Hematopoietic multipotent progenitor cell (in vitro differentiated cells): ENCODE results near the gene KRTAP11-1. TPM values are rescaled to one million over a fixed set of nuclear protein-coding genes. Genes with fewer than 3 reads are reported as not detected.

Experiments used
- DNase-seq, 3 donors: peaks; one replicate each; pipeline ENCODE4 v3.0.0-alpha.2; 2011 to 2015; ENCODE audit warnings: low read depth in 2 of 3, low spot score in 2 of 3
- total RNA-seq: library from RNA; depleted of rRNA; stranded (reverse); fragments of >200 nt; gene quantifications from one replicate; pipeline ENCODE4 v1.2.3, GENCODE V29; 2012

The KRTAP11-1 gene, protein sequence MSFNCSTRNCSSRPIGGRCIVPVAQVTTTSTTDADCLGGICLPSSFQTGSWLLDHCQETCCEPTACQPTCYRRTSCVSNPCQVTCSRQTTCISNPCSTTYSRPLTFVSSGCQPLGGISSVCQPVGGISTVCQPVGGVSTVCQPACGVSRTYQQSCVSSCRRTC
- total RNA-seq, result not detected

DNA sequence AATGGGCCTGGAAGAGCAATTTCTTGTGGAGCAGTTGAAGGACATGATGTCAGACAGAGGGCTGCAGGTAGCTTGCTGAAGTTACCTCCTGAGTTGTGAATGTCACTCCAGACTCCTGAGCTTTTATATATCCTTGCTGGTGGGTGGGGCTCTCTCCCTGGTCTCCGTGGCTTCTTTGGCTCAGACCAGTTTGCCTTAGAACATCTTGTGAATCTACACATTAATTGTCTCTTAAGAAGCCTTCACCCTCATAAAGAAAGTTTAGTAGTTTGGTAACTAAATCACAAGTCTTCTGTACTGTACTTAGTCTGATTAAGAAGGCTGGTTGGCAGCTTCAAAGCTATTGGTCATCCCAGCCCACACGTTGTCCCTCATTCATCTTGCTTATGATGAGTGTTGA, at the start of gene KRTAP11-1:
TSS of gene KRTAP11-1 (minus strand) at position 101 of the 400 bp plus-strand sequence. CDS start at position 45, 56 bp downstream.
- no peak for DNase-seq

DNA sequence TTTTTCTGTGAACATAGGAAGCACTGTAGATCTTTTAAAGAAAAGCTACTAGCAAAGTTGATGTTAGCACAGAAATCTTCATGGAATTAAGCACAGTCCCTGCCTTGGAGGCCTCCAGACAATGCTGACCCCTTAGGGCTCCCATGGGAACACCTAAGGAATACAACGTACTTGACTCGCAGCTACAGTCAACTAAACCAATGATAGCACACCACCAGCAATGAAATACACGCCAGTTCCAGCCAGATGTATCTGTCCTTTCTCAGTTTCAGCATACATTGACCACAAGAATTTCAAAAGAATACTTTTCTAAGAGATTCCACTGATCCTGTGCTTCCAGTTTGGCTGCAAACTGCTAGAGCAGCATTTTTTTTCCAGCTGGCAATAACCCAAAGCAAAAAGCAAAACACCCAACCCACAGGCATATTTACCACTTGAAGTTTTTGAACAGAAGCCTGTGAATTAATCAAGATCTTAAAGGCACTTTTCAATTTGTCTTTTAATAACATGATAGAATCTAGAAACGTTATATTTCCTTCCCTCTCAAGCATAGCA, 42.8 kb upstream of the KRTAP11-1 start:
- DNase-seq, result no peak

DNA sequence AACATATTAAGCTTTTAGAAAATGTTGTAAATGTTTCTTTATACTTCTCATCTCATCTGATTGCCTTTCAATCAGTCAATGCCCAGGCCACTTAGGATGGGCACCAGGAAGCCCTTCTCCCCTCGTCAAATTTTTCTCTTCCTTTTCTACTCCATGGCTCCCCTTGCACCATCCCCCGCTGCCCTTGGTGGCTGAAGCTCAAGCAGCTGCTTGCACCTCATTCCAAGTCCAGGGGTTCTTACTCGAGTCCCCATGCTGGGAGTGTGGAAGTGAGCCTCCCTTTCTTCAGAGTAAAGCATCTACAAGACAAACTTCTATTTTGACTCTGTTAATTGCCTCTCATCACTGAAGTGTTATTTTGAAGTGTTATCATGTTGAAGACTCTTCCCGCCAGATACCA, 39.7 kb upstream of the KRTAP11-1 start:
- no peak for DNase-seq

DNA sequence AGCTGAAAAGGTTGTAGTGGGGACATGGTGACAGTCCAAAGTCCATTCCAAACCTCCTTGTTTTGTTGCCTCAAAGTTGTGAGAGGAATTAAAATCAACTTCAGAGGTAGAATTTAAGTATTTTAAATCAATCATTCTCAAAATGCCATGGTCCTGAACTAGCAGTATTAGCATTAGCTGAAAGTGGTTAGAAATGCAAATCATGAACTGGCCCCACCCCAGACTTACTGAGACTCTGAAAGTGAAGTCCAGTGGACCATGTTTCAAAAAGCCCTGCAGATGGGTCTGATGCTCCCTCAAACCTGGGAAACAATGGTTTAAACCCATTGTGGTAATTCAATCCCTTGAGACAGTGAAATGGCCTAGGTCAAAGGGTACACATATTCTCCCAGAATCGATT, 36.2 kb upstream of the KRTAP11-1 start:
- DNase-seq, result no peak

DNA sequence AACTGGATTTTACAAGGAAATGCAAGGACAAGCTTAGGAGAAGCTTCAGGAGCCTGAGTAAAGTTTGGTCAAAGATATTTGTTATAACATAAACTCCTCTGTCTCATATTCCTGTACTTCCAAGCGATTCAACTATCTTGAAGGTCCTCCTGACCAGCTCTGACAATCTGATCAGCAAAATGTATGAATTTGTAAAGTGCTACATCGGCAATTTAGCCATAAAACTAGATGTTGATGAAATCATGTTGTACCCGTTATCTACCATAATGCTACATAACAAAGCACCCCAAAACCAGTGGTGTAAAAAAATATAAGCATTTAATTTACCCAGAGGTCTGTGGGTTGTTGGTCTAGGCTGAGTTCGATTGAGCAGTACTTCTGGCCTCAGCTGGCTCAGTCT, 19.5 kb upstream of the KRTAP11-1 start:
- DNase-seq, result no peak

DNA sequence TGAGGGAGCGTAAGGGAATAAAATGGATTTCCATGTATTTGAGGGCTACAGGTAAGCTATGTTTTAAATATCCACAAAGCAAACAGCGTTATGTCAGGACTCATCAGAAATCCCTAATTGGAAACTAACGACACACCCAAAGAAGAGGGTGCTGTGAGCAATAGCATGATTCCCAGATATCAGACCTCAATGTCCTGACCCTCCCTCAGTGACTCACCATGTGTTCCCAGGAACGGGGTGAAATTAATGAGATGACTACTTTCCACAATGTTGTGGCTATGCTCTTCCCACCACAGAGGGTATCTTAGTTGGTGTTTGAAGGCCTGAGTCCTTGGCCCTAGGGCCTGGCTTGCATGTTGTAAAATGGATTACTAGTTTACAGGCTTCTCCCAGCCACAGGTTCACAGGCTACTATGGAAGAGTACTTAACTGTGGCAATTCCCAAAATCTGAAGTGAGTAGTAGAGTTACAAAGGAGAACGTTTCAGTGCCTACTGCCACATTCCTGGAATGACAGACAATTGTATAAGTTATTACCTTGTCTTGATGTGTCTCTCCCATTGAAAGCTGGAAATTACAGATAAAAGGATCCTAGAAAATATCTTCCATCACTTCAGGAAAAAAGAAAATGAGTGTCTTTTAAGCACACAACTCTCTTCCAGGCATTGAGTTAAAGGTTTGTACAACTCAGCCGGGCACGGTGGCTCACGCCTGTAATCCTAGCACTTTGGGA, 1.7 kb upstream of the KRTAP11-1 start:
- no peak for DNase-seq

DNA sequence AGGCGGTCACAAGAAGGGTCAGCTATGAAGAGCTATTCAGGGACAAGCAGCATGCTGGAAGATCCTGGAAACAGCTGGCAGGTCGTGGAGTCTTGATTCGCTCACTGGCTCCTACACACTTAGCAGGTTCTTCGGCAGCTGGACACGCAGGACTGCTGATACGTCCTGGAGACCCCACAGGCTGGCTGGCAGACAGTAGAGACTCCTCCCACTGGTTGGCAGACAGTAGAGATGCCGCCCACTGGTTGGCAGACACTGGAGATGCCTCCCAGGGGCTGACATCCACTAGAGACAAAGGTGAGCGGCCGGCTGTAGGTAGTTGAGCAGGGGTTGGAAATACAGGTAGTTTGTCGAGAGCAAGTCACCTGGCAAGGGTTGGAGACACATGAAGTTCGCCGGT, 466 bp downstream of the KRTAP11-1 start:
- no peak for DNase-seq

DNA sequence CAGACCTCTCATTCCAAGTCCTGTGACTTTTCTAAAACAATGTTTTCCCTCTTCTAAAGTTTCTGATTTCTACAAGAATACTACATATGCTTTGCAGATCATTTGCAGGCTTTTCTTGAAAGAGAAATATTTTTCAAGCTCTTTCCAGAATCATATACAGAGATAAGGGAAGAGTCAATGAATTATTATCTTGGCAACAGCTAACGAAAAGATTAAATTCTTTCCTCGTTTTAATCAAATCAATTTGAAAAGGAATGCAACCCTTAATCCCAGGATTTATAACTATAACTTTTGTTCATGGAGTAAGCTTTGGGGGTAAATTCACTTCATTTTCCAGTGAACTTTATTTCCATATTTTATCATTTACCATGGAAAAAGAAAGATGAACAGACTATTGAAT, 6.9 kb downstream of the KRTAP11-1 start:
- no peak for DNase-seq

DNA sequence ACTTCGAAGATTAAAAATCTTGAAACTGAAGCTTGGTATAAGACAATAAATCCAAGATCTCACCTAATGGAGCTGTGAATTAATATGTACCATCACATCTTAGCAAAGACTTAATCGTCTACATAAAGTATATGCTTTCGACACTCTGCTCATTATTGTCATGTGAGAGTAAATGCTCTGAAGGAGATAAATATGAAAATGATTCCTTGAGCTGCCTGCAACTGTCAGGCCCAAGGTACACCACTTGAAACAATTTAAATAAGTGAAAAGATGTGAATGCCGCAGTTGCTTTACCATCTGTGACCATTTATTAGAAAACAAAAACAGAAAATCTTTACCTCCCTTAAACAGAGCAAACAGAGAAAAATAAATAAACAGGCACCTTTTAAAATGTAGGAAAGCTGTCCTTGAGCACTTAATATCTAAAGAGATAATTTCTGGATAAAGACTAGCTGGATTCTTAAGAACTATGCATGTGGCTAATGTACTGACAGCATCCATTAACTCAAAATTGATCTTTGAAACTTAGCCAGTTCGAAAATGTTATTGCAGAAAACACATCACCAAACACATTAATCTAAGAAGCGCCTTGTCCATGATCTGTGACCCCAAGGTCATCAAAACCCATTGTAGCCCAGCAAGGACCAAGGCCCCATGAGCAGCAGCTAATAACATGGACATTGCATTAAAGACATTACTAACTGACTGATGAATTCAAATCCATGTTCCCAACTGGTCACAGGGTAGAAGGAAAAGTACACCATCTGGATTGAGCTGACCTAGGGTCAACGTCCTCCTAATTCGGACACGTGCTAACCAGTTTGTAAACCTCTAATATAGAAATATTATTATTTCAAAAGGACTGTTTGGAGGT, 33.5 kb downstream of the KRTAP11-1 start:
- DNase-seq, result no peak

DNA sequence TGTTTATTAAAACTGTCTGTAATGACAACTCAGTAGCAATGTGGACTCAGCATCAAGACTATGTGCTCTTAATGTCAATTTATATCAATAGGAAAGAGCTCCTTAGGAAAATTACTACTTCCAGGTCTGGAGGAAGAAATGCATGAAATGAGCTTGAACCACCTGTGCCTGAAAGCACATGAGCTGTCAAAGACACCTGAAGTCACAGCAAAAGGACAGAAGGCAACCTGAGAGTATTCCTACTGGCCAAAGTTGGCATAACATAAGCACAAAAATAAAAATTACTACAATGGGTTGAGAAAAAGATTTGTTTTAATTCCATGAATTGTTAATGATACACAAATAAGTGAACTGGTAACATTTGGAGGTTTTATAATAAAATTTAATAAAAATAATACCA, 38.4 kb downstream of the KRTAP11-1 start:
- no peak for DNase-seq

DNA sequence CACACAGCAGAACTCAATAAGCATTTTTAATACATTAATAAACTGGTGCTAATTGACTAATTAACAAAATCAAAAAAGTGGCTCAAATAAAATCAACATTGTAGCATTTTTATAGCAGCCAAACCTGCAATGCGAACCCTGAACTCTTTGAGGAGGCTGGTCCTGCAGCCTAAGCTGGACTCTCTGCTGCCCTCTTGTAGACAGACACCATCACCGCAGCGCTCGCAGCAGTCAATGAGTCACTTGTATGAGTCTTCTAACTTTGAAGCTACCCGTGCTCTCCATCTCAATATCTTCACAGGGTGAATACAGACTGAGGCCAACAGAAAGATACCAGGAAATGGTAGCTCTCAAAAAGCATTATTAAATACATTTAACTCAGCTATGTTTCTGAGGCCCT, 42.1 kb downstream of the KRTAP11-1 start:
- peak in 1 of 3 donors; percentile 1 for DNase-seq

DNA sequence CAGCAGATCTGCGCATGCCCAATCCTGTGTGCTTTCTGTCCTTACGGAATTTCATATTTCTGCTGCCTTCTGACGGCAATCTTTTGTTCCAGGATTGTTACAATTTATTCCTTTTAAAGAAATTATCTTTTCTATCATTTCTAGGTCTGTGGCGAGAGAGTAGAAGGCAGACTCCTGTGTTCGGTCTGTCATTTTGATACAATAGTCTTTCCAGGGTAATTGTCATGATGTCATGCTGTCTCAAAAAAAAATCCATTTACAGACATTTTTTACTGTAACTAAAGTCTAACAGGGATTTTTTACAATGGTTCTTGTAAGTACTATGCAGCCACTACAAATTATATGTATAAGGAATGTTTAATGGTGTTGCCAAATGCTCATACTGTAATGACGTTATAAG, 42.8 kb downstream of the KRTAP11-1 start:
- DNase-seq, result no peak

DNA sequence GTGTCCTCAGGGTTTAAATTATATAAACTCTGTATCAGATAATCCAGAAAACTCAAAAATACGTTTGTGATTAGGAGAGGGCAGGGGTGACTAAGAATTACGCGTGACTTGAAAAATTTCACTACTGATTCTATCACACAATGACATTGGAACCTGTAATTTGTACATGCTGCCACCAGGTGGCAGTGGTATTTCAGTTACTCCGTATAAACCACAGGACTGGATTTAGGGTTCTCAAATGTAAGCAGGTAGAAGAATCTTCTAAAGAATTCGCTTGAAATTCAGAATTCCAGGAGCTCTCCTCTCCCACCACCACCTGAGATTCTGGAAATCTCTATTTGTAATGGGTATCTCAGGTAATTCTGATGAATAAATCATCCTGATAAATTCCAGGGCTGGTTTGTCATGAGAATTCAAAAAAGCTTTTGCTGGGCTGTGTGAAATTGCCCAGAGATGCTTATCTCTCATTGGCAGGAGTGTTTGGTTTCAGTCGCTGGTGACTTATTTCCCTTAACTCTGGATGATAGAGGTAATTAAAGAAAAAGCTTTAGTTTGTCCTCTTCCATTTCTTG, 50.1 kb downstream of the KRTAP11-1 start:
- DNase-seq, result peak; percentile 2 to 6 (median 6)

Other genes starting within 250 kb of the KRTAP11-1 start
- gene KRTAP20-2, start 246.4 kb downstream of the KRTAP11-1 start, total RNA-seq, result not detected
- not detected for gene KRTAP20-3, start 238.7 kb downstream of the KRTAP11-1 start, total RNA-seq
- gene KRTAP21-3, start 162.8 kb downstream of the KRTAP11-1 start, total RNA-seq, result not detected
- not detected for gene KRTAP21-2, start 134.3 kb downstream of the KRTAP11-1 start, total RNA-seq
- not detected for gene KRTAP21-1, start 126.2 kb downstream of the KRTAP11-1 start, total RNA-seq
- gene KRTAP8-1, start 68.3 kb downstream of the KRTAP11-1 start, total RNA-seq, result not detected
- gene KRTAP7-1, start 51.8 kb downstream of the KRTAP11-1 start, total RNA-seq, result not detected
- gene KRTAP19-8, start 156.9 kb upstream of the KRTAP11-1 start, total RNA-seq, result not detected